Skin of body (tissue), 2 donors: ENCODE results near the gene PPIE. TPM values are rescaled to one million over a fixed set of nuclear protein-coding genes. Genes with fewer than 3 reads are reported as not detected.
"Not testable (repeated sequence)": the region's sequence is repeated elsewhere in the genome, so short reads cannot be mapped to it uniquely, and the experiment has no call there.

ENCODE experiments used
- DNase-seq: peaks from one replicate; lab custom pipeline; 2025; lab: John Stamatoyannopoulos, UW
- total RNA-seq: library from RNA; depleted of rRNA; stranded (reverse); fragments of >200 nt; gene quantifications from one replicate; pipeline ENCODE4 v1.2.3, GENCODE V29; 2014

The PPIE gene
- total RNA-seq, 1 donor from 2014 or later = 26.0 TPM

DNA sequence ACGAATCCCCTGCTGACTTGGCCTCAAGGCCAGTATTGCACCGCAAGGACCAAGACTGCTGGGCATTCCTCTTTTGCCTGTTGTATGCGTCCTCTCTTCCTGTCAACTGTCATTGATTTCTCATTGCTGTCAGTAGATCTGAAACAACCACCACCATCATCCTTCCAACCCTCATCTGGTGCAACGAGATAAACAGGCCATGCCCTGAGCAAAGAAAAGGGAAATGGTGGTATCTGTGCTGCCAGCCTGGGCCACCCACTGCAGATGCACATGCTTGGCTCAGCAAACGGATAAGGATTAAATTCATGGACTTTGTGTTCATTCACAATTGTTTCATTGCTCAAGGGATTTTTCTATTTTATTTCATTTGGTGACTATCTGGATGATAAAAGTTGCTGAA is 18.8 kb downstream of the PPIE start:
- DNase-seq = no peak

DNA sequence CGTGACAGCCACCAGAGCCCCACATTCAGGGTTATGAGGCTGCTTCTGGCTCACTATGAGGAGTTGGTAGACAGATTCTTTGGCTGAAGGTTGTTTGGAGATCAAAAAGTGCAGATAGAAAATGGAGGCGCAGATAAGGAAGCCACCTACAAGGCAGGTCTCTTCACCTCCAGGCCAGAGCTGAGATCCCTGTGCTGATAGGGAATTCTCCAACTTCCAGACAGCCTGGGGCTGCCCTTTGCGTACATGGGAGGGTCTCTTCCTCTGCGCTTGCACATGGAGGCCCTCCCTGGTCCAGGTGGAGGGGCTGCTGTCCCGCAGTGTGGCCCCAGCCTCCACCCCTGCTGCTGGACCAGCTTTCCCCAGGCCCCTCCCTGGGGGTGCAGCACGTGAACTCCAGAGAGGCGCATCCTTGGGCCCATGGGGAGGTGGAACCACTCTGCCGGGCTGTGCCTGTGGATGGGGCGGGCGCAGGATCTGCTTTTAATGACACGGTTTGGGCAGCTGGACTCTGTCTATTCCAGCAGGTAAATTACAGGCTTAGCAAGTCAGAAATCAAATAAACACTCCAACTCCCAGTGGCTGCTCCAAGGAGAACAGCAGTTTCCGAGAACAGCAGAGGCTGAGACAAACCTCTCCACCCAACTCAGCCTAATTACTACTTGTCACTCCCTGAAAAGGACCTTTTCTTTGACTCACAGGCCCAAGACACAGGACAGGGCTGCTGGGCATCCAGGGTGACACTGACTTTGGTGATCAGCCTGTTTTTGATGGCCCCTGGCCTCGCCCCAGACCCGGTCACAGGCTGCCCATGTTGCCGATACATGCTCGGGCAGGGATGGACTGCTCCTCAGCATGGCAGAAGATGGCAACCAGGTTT is 20.1 kb downstream of the PPIE start:
- no peak for DNase-seq

DNA sequence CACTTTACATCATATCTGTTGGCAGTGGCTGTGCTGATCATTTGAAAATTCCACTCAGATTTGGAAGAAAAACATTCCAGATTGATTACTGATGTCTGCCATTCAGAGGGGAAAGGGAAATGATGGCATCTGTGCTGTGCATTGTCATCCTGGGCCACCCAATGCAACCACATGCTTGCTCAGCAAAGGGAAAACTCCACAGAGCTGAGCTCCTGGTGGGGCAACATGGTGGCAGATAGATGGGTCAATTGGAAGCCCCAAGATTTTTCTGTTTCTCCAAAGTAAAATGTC is 20.7 kb downstream of the PPIE start:
- no peak for DNase-seq

DNA sequence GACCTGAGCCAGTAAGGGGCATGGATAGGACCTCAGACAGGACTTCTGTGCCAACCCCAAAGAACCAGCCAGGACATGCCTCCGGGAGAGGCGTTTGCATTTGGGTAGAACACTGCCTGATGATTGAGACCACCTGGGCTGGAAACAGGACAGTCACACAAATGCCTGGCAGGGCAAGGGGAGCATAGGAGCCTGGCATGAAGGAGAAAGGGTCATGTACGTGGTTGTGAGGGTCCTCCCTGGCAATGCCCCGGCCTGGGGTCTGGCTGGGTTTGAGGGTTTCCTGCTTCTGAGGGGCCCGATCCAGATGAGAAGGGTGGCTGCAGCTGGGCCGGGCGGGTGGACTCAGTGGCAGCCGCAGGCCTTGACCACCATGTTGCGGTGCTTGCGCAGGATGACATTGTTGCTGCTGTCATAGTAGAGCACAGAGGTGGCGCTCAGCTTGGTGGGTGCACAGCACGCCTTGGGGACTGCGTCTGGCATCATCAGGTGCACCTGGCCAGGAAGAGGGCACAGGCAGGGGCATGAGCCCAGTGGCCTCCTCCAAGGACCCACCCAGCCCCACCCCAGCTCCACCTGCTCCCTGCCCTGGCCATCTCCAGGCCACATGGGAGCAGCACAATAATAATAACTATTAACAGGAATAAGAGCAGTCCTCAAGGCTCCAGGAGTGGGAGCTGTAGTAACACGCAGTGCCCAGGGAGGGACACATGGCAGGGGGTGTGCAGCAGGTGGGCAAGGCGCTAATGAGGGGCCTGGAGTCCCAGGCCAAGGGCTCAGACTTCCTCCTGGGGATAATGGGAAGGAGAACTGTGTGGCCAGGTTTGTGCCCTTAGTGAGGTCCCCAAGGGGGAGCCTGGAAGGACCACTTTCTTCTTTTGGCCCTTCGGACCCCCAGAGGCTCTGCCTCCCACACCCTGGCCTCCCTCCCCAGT is 21.7 kb downstream of the PPIE start:
- DNase-seq = no peak

DNA sequence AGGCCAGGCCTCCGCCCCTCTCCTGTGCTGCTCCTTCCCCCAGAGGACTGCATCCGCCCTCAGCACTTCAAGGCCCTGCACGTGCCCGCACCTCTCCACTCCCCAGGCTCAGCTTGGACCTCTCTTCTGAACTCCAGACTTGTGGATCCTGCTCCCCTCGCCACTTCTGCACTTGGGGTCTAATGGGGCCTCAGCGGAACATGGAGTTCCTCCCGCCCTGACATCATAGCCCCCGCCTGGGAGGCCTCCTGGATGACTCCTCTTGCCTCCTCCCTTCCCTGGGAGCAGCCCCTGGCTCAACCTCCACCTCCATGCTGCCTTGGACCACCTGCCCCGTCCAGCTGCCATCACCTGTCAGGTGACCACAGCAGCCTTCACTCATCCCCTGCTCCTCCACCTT is 22.3 kb downstream of the PPIE start:
- DNase-seq = no peak

DNA sequence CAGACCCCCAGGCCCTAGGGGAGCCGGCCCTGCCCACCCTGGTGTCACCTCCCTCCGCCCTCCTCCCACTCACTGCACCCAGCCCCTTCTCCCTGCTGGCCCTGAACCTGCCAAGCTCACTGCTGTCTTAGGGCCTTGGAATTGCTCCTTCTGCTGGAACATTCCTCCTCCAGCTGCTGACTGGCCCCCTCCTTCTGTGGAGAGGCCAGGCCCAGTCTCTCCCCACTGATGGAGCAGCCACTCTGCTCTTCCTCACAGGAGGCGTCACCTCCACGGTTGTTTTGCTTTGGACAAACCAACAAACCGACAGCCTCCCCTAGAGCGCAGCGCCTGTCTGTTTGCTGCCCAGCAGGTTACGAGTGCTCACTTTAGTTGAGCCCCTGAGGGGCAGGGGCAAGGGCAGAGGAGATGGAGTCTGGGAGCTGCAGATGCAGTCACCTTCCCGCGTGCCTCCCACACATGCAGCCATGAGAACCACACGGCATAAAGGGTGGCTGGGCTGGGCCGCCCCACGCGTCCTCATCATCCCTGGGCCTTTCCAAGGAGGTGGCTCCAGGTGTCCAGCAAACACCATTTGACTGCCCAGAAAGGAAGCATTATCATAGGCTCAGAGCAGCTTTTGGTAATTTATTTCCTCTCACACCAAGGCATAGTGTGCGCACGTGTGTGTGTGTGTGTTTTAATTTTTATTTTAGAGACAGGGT is 23.0 kb downstream of the PPIE start:
- no peak for DNase-seq

DNA sequence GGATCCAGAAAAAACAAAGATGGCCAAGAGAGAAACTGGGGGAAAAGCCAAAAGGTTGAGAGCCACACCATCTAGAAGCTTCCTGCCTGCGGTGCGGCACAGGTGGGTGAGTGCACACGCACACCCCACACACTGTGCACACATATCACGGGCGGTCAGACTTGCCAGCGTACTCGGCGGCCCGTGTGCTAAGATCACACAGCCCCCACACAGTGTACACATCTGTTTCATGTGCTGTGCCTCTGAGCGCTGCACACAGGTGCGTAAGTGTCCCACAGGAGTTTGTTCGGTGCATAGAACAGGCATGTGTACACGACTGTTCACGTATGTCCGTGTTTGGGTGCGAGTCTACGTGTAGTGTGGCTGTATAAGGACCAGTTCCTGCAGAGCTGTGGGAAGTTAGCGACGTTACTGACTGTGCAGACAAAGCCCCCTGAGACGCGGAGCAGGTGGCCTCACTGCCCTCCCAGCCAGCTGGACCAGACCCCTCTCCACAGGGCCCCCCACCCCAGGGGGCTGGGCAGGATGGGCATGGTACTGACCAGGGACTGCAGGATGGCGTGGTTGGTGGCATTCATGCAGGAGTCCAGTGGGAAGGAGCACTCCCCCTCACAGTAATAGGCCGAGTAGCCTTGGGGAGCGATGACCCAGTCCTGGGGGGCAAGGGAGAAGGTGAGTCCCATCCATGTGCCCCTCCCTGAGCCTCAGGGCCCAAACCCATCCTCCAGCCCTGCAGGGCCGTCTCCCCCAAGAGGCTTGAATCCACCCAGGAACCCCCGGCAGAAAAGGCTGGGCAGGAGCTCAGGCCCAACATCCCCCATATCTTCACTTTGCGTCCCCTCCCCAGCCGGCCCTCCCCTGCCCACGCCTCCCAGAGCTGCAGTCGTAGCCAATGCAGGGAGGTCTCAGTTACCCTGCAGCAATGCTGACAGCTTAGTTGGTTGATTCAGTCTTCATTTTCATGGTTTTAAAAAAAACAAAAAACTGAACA is 24.2 kb downstream of the PPIE start:
- DNase-seq = no peak

DNA sequence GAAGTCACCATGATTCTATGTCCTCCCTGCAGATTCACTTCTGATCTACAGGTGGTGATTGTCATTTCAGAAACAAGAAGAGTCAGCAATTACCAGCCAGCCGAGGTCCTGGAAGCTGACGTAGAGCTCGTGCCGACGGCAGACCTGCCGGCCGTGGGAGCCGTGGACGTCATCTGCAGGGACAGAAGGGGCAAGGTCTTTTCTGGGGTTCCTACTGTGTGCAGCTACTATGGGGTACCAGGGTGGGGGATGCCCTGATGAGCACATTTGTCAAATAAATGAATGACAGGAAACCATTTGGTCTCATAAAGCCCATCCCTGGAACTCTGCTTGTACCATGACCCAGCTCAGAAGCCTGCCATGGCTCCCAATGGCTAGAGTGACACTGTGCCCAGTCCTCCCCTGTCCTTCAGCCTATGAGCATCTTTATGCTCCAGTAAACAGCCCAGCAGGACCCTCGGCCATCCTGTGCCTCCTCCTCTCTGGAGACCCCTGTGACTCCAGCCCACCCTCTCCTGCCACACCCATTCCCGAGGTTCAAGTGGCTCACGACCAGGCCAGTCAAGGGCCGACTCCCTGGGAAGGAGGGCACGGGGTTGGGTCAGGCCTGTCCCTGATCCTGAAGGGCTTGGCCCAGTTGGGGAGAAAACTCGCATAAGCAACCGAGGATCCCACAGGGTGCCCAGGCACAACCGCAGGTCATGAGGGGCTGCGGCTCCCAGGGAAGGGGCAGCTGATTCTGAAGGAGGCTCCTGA is 25.1 kb downstream of the PPIE start:
- not testable (repeated sequence) for DNase-seq

DNA sequence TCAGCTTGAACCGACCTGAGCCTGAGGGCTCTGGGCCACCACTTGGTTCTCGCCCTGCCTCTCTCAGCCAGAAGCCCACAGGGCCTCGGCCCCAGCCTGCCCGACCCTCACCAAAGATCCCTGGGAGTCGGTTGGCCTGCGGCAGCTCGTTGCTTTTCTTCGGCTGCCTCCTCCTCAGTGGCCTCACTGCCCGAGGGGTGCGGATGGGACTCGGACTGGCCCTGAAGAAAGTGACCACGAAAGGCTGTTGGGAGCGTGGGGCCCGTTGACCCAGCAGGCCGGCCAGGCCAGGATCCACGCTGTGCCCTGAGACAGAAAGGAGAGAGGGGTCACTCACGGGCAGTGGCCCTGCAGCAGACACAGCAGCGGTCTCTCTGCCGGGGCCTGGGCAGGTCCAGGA is 25.8 kb downstream of the PPIE start:
- DNase-seq = not testable (repeated sequence)

DNA sequence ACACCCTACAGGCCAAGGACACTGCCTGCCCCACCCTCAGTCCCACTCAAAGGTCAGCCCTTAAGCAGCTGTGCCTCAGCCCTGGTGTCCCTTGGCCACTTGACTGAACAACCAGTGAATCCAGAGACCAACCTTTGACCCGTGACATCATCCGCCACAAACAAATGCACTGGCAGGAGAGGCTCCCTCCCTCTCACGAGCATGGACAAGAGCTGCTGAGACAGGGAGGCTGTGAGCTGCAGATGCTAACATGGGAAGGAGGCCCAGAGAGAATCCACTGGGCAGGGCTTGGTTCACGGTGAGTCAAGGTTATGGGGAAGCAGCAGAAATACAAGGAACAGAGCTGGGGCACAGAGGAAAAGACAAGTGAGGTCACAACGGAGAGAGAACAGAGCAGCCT is 27.8 kb downstream of the PPIE start:
- not testable (repeated sequence) for DNase-seq

DNA sequence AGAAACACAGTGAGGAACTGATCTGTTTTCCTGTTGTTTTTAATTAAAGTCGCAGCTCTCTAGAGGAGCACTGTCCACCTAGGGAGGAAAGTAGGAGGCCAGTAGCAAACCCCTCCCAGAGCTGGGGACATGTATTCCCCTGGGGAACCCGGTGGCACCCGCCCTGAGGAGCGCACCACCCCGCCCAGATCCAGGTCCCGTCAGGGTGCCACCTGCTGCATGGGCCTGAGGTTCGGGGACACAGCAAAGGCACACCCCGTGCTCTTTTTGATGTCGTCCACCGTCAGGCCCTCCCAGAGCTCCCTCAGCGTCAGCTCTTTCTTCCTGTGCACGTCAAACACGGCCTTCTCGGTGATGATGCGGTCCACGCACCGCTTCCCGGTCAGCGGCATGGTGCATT is 30.8 kb downstream of the PPIE start:
- DNase-seq = not testable (repeated sequence)

DNA sequence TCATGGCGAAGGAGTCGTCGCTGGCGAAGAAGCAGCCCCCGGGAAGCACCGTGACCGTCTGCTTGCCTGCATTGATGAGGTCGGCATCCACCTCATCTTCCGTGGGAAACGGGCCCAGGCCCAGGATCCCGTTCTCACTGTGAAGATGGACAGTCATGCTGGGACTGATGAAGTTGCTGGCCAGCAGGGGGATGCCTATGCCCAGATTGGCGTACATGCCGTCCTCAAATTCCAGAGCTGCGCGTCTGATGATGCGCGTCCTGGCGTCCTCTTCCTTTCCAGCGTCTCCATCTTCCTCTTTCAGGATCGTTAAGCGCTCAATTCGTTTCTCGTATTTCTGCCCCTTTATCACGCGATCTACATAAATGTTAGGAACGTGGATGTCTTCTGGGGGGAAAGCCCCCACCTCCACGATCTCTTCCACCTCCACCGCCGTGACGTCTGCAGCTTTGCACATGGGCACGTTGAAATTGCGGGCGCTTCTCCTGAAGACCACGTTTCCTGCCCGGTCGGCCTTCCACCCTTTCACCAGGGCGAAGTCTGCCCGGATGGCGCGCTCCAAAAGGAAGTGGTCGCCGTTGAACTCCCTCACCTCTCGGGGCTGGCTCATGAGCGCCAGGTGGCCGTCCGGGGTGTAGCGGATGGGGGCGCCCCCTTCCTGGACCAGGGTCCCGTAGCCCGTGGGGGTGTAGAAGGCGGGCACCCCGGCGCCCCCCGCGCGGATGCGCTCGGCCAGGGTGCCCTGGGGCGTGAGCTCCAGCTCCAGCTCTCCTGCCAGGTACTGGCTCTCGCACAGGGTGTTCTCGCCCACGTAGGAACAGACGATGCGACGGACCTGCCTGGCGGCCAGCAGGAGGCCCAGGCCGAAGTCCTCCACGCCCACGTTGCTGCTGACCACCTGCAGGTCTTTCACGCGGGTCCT is 31.7 kb downstream of the PPIE start:
- DNase-seq = not testable (repeated sequence)

DNA sequence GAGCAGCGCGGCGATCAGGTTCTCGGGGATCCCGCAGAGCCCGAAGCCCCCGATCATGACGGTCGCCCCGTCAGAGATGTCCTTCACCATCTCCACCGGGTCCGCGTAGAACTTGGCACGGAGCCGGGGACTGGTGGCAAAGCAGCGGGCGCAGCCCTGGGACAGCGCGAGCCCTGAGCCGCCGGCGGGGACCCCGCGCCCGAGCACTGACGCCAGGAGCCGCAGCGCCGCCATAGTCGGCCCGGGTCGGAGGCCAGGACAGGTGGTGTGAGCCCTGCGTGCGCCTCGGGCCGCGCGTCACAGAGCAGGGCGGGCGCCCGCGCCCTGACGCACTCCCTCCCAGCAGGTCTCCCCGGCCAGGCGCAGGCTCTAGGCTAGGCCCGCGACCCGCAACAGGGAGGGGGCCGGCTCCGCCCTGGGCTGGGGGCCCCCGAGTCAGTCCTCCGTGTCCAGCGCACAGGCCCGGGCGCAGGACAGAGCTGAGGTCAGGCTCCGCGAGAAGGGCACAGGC is 32.4 kb downstream of the PPIE start, which contains the start of gene OXCT2:
Gene OXCT2, minus strand, starts transcription at position 327 of the 511 bp plus-strand sequence. Its CDS starts 93 bp downstream, at position 234.
- DNase-seq = not testable (repeated sequence)

DNA sequence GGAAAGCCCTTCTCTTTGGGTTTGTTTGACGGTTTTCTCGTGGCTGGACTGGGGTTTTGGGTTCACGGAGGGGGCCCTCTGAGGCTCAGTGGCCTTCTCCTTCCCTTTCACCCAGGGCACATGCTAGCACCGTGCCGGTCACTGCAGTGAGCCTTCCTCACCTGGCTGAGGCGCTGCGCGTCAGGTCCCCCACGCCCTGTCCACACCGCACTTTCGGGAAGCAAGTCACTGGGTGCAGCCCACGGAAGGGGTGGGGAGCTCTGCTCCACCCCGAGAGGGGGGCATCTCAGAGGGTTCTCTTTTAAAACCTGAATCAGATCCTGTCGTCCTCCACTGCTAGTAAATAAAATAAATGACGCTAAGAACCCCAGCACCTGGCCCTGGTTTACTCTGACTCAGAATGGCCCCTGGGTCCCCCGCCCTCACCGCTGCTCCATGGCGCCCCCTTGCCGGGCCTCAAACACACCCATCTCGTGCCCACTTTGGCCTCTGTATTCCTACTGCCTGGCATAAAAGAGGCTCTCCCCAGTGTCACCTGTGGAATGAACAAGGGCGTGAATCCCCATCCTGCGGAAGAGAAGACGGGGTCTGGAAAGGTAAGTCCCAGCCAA is 34.8 kb downstream of the PPIE start:
- DNase-seq = not testable (repeated sequence)

DNA sequence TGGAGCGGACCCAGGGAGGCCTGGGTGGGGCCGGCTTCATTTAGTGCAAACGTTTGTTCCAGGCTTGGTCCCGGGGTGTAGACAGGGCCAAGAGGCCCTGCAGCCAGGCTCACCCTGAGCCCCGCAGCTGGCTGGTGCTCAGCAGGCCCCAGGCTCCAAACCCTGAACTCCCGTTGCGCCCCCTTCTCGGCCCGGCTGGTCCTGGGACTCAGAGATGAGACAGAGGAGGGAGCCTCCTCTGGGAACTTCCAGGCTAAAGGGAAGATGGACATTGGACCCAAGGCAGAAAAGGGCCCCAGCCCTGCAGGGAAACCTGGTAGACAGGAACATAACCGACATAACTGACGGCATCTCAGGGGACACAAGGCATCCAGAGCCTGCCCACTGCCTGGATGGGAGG is 36.5 kb downstream of the PPIE start:
- not testable (repeated sequence) for DNase-seq

DNA sequence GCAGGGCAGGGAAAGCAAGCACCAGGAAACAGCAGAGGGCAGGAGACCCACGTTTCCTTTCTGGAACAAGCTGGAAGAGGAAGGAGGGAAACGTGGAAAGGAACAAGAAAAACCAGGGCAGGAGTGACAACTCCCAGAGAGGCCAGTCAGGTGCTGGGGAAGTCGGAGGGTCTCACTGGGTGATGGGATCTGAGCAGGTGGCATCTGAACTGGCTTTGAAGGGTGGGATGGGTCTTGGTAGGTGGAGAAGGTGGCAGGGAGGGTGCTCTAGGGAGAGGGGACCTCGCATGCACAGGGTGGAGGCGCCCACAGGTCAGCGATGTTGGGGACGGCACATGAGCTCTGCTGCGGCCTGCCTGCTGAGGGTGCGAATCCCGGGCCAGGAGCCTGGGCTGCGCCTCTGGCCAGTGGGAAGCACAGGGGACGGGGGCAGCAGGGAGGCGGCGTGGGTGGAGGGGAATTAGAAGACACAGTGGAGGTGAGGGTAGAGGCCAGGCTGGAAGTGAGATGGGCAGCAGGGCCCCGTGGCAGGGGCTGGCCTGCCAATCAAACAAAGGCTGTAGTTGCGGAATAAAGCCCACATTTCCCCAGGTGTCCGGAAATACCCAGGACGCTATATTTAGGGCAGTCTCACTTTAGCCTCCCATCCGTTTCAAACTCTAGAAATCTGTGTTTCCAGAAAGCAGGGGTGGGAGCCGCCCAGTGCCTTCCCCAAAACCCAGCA is 37.2 kb downstream of the PPIE start:
- DNase-seq = not testable (repeated sequence)

DNA sequence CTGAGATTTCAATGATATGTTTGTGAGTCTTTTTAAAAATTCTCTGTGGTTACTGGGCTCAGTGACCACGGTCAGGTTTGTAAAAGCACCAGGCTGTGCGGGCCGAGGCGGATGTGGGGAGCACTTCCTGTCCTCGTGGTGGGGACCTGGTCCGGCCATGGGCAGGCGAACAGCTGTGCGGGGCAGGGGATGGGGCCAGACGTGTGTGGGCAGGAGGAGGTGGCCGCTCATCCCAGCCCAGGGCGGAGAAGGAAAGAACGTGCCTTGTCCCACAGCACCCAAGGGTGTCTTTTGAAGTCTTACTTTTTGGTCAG is 37.7 kb downstream of the PPIE start:
- no peak for DNase-seq
